Activated T-helper 17 cell treated with anti-CD3 and anti-CD28 coated beads, Interleukin-2, amount 50 U/mL, for 72 hours (primary cell): ENCODE measurements around the gene UBE2J1. TPM values are rescaled to one million over a fixed set of nuclear protein-coding genes. Genes with fewer than 3 reads are reported as not detected.

Experiments used
- total RNA-seq, 2 donors: library from RNA; stranded (reverse); gene quantifications; one replicate each; pipeline ENCODE4 v1.2.3, GENCODE V29; 2022

UBE2J1 gene
- total RNA-seq, 2 donors from 2014 or later = 18.1 to 25.4 TPM

Other genes starting within 250 kb of the UBE2J1 start
- gene SRSF12, start 234.7 kb downstream of the UBE2J1 start, total RNA-seq = 1 to 10 TPM in 1 of 2 donors, not detected in 1; 1.1 TPM
- 1 to 10 TPM; 7.9 to 9.2 TPM for gene PM20D2, start 206.7 kb downstream of the UBE2J1 start, total RNA-seq
- gene GABRR1, start 135.4 kb downstream of the UBE2J1 start, total RNA-seq = not detected
- gene GABRR2, start 37.4 kb downstream of the UBE2J1 start, total RNA-seq = under 1 TPM; 0.64 to 0.71 TPM
- gene RRAGD, start 59.6 kb upstream of the UBE2J1 start, total RNA-seq = 10 to 100 TPM in 1 of 2 donors, 1 to 10 TPM in 1; 8.8 to 22.3 TPM
- 1 to 10 TPM; 1.6 to 3.8 TPM for gene ANKRD6, start 80.4 kb upstream of the UBE2J1 start, total RNA-seq